HG03520 (cell line): Measurements from ENCODE around the gene CXCL14.

Experiments
- ATAC-seq: cut with Tn5 transposase; IDR thresholded peaks from one replicate; pipeline ENCODE4 v1.9.1; 2021; ENCODE audit warnings: mild to moderate bottlenecking, moderate library complexity; ENCODE audit not compliant: unreplicated experiment

Gene CXCL14

DNA sequence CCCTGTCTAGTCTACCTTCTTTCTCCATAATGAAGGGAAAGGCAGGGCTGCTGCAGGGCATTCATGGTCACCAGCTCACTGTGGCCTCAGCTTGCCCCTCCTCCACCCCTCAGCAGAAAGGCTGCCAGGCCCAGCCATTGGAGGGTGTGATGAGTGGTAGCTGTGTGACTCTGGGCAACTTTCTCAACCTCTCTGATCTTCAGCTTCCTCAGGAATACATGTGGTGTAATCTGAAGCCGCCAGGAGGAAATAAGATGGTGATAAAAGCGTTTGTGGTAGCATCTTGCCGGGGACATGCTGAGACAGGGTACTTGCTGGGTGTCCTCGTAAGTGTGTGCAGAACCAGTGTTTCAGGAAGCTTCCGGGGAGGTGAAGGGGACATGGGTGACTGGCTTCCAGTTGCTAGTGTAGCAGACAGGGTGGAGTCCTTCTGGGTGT, 9.8 kb downstream of the CXCL14 start:
- ATAC-seq: no peak

- no peak for ATAC-seq
Measured at GRCh38 chr5:135568246-135568645, 10.5 kb downstream of the CXCL14 start.

DNA sequence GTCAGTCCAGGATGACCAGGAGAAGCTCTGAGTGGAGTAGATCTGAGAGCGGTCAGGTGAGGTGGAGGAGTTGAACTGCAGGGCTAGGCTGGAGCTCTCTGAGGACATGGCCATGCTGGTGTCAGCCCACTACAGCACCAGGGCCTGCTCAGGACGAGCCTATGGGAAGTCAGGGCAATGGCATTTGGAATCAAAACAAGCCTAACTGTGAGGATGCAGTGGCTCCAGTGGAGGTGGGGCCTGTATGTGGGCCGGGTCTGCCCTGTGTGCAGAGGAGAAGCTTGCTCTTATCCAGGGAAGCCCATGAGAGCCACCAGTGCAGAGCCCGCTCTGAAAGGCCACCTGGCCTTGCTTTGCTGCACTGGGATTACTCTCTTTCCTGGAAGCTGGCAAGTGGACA, 11.1 kb downstream of the CXCL14 start:
- ATAC-seq: no peak

DNA sequence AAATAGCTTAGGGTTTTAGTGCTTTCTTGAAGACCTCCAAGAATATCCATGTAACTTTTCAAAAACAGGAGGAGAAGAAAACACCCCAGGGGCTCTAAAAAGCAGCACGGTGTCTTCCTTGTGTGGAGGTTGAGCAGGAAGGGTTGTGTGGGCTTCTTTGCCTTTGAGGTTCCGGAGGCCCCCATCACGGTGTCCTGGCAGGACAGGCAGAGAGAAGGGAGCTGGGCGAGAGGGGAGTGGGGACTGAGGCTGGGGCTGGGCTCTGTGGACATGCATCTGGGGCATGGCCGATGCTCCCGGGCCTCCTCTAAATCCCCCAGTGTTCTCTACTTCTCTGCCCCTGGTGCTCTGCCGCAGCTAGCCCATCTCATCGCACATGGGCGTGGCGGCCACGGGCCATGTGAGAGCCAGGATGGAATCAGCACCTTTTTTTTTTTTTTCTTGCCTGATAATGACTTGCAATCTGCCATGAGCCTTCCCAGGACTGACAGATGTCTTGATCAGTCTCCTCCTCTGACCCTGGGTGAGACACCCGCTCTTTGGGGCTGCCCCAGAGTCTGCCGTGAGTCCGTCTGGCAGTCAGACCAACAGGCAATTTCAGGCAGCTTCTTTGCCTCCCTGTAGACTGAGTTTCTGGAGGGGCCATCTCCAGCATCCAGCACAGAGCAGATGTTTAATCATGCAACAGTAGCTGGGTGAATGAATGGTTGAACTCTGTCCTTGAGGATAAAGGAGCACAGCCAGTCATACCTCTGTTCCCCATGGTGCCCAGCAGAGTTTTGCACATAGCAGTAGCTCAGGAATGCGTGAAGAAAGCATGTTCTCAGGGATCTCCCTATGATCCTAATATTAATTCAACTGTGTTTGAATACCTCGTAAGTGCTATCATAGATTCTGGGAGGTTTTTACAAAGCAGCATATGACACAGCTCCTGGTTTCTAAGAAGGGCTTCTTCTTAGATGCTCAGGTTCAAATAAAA, 12.1 kb downstream of the CXCL14 start:
- ATAC-seq: no peak

DNA sequence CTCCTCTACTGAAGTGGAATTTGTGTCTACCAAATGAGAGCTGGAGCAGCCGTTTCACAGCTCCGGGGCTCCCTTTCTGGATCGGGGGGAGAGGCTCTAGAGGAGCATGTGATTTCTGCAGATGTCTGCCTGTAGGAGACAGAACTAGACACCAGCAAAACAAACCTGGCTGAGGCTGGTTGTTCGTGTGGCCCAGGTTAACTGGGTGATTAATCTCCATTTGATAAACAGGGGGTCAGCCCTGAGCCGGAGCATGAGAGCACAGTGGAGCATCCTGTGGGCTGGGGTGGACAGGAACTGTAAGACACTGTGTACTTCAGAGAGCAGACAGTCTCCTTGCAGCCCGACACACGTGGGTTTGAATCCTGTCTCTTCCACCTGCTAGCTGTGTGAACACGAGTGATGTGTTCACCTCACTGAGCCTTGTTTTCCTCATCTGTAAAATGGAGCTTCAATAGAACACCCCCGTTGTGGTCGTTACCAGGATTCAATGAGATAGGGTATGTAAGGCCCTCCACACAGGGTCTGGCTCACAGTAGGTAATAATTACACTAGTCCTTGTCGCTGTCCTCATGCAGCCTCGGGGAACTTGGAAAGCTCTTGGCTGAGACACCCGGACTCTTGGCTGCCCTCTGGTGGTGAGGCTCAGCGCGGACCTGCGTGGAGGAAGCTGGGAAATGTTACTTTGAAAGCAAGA, 12.9 kb downstream of the CXCL14 start:
- no peak for ATAC-seq

DNA sequence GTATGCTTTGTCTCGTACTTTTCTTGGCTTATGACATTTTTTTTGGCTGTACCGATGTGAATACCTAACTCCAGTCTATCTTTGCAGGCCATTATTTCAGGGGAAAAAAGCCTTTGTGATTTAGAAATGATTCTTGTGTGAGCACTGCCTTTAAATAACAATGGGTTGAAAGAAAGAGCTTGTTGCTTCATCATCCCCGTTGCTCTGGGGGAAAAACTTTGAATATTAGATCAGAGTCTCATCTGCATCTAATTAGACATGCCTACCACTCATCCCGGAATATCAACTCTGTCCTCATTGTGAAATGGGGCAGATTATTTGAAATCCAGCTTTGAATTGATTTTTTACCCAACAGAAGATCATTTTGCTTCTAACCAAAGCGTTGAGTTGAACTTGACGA, 13.5 kb downstream of the CXCL14 start:
- no peak for ATAC-seq

DNA sequence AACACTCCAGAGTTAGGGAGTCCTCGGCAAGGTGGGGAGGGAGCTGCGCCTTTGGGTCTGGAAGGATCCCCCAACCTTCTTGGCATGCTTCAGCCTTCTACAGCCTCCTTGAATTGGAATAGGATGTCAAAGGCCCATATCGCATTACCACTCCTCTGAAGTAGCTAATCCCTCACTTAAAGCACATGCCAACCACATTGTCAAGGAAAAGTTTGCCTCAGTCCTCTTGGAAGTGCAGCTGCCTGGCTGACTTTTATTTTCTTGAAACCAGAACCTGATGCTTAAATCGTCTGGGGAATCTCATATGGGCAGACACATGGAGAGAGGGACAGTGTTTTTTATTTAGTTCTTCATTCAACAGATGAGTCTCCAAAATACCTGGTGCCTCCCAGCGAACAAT, 14.5 kb downstream of the CXCL14 start:
- ATAC-seq: no peak

- ATAC-seq: no peak
Measured at GRCh38 chr5:135561266-135561665, 17.5 kb downstream of the CXCL14 start.

DNA sequence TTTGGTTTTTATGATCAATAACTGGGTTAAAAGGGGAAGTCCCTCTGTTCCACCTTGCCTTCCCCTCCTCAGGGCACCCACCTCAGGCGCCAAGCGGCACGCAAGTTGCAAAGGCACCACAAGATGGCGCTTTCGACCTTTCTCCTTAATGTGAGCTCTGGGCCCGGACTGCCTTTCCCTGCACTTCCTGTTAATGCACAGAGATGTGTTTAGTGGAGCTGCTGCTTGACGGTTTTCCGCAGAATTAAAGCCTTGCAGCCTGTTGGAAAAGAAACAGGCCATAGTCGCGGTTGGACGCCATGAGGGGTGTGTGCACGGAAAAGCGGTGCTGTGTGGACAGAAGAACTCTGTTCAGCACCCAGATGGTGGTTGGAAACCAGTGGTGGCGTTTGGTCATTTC, 17.9 kb downstream of the CXCL14 start:
- ATAC-seq: peak; percentile 90

GRCh38 chr5:135559354-135559753, 19.4 kb downstream of the CXCL14 start:
- ATAC-seq: no peak

GRCh38 chr5:135557076-135557838, 21.5 kb downstream of the CXCL14 start:
- no peak for ATAC-seq

GRCh38 chr5:135556620-135557019, 22.2 kb downstream of the CXCL14 start:
- ATAC-seq: no peak

- no peak for ATAC-seq
Measured at GRCh38 chr5:135555530-135555929, 23.3 kb downstream of the CXCL14 start.

DNA sequence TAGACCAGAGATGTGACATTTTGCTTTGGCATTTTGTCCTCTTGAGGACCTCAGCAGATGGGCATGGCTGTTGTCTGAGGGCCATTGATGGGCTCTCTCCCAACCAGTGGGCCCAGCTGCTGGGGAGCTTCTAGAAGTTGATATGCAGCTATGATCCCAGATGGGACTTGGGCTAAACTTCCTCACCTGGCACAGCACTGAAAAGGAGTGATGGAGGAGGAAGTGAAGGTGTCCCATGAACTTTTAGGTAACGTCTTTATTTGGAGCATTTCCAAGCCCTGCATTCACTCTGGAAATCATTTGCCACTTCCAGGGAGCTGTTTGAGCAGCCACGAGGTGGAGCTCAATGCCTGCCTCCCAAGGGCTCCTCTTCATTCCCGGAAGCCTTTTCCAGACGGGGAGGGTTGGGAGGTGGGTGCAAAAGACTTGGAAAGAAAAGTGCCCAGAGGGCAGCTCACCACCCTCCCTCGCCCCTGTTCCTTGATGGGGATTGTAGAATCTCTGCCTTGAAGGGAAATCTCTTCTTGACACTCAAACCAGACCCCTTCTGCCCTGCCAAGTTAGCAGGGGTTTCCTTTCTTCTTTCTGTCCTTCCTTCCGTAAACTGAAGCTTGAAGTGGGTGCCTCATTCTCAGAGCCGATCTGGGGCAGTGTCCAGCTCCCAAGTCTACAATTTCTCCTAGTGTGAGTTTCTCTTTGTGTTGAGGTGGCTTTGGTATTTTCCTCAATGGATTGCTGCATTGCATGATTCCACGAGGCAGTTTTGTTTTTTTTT, 24.9 kb downstream of the CXCL14 start:
- ATAC-seq: no peak

DNA sequence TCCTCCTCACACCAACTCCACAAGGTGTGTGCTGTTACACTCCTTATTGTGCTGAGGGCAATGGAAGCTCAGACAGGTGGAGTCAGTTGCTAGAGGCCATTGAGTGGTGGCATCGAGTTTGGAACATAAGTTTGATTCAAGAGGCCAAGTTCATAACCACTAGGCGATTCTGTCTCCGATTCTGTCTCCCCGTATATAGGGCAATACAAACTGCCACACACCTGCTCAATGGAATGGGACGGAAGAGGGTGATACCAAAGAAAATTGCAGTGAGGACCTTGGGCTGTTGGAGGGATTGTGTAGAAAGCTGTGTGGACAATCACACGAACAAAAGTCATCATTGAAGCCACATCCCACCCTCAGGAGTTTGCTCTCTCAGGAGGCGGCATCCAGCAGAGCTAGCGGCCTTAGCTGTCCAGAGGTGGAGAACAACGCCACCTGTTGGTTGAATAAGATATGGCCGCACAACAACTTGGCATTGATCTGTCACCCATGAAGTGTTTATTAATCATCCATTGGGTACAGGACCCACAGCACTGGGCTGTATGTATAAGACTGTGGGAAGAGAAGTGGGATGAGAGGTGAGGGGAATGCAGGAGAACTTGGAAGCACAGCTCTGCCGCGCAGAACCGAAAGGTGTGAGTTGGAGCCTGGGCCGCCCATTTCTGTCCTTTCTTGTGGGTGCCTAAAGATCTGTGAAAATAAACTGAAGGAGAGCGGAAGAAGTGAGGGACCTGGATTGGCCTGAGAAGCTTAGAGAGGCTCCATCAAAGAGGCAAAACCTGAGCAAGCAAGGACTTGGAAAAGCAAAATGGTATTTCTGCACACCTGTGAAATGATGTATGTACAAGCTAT, 27.0 kb downstream of the CXCL14 start:
- peak; percentile 80 for ATAC-seq

GRCh38 chr5:135549413-135549812, 29.4 kb downstream of the CXCL14 start:
- ATAC-seq: no peak

DNA sequence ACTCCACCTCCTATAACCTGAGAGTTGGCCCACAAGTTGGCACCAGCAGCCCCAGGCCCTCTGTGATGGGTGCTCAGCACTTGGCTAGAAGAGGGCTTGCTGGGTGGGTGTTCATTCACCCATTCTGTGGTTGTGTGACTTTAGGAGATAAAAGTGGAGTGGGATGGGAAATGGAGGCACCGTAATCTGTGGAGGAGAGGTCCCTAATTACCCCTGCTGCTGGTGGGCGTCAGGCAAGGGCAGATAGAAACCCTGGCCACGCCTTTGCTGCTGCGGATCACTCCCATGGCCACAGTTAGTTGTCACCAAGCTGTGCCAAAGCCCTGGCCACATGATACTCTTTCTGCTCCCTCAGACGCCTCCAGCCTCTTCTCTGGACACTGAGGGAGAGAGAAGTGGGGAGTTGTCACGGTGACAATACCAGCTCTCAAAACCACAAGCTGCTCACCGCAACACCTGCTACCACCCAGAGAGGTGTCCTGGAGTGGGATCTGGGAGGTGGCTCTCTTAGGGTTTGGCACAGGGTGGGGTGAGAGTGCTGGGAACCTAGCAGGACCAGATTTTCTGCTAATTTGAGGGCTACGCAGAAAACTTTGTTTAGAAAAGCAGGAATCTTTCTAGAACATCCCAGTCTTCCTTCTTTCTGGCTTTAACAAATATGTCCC, 31.1 kb downstream of the CXCL14 start:
- ATAC-seq: no peak

DNA sequence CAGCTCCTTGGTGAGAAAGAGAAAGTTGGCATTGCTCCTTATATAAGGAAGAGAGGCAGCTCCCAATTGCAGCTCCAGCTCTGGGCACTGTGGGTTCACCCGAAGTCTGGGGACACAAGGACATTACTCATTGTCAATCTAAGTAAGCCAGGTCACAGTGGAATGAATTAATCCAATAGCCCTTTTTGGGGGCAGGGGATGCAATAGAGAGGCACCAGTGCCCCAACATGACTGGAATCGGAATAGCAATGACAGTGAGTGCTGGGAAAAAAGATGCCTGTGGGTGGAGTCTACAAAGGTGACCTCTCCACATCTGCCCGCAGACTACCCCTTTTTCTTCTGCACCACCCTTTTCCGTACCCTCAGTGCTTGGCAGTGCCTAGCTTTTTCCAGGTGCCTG, 31.9 kb downstream of the CXCL14 start:
- no peak for ATAC-seq

- no peak for ATAC-seq
Measured at GRCh38 chr5:135546101-135546500, 32.7 kb downstream of the CXCL14 start.
